ENCODE measurements around the gene DCUN1D5. TPM values are rescaled to one million over a fixed set of nuclear protein-coding genes. Genes with fewer than 3 reads are reported as not detected.

DCUN1D5 gene
- total and polyA plus RNA-seq, 2 of the 13 experiments (the other 11 are each of a cell fraction or from before 2014, with no cell fraction given), result 32.9 to 46.7 TPM

DNA sequence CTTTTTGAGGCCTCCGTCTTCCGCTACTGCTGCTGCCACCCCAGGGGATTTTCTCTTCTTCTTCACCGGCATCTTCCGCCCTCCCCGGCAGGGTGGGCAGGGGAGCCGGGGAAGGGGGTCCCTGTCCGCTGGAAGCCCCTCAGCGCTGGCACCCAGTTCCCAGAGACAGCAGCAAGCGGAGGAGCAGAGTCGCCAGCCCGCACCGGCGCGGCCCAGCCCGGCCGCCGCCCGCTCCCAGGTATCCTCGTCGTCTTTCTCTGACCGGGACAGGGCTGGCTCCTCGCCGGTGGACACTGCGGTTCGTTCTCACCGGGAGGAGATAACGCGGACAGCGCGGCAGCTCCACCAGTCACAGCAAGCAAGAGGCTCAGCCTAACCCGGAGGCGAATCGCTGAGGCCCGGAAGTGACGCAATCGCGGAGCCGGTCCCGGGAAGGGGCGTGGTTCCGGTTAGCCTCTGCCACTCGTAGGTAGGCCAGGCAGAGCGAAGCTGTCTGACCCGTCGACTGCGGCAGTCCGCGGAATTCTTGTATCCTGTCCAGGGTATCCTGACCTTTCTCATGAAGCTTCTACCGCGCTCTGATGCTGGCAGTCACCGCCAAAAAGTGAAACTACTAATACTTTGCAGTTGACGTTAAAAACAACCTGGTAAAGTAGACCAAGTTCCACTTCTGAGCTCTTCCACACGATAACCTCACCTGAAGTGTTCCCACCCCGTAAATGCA, at the start of gene DCUN1D5 (continued):
- TF ChIP-seq, protein P1, sequence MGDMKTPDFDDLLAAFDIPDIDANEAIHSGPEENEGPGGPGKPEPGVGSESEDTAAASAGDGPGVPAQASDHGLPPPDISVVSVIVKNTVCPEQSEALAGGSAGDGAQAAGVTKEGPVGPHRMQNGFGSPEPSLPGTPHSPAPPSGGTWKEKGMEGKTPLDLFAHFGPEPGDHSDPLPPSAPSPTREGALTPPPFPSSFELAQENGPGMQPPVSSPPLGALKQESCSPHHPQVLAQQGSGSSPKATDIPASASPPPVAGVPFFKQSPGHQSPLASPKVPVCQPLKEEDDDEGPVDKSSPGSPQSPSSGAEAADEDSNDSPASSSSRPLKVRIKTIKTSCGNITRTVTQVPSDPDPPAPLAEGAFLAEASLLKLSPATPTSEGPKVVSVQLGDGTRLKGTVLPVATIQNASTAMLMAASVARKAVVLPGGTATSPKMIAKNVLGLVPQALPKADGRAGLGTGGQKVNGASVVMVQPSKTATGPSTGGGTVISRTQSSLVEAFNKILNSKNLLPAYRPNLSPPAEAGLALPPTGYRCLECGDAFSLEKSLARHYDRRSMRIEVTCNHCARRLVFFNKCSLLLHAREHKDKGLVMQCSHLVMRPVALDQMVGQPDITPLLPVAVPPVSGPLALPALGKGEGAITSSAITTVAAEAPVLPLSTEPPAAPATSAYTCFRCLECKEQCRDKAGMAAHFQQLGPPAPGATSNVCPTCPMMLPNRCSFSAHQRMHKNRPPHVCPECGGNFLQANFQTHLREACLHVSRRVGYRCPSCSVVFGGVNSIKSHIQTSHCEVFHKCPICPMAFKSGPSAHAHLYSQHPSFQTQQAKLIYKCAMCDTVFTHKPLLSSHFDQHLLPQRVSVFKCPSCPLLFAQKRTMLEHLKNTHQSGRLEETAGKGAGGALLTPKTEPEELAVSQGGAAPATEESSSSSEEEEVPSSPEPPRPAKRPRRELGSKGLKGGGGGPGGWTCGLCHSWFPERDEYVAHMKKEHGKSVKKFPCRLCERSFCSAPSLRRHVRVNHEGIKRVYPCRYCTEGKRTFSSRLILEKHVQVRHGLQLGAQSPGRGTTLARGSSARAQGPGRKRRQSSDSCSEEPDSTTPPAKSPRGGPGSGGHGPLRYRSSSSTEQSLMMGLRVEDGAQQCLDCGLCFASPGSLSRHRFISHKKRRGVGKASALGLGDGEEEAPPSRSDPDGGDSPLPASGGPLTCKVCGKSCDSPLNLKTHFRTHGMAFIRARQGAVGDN (CRISPR knock-in tag; IDR thresholded peaks at IDR 0.05), result peak; percentile 95
- TF ChIP-seq HIVEP1 (CRISPR knock-in tag; IDR thresholded peaks at IDR 0.05), result 0 out of 2 replicates have a peak, but pooled peaks have one; percentile 53
- TF ChIP-seq EED (CRISPR knock-in tag; IDR thresholded peaks at IDR 0.05), result peak; percentile 76
- no peak; the same call in 1 of the 2 replicates for TF ChIP-seq RARG (CRISPR knock-in tag; IDR thresholded peaks at IDR 0.05; ENCODE audit: low read depth)
- TF ChIP-seq PCBP1 (IDR thresholded peaks at IDR 0.05; ENCODE audit: borderline replicate concordance, low read depth, low read length), result no peak
- TF ChIP-seq SNAPC2 (CRISPR knock-in tag; IDR thresholded peaks at IDR 0.05), result 0 out of 2 replicates have a peak, but pooled peaks have one; percentile 30
- TF ChIP-seq SALL1 (CRISPR knock-in tag; IDR thresholded peaks at IDR 0.05), result peak; percentile 87
- peak; percentile 61; the same call in 1 of the 2 replicates for TF ChIP-seq ZNF777 (CRISPR knock-in tag; IDR thresholded peaks at IDR 0.05)
- TF ChIP-seq ZNF883 (CRISPR knock-in tag; IDR thresholded peaks at IDR 0.05; ENCODE audit: not compliant biosample characterization), result peak; percentile 78
- peak; percentile 82 for TF ChIP-seq DMAP1 (CRISPR knock-in tag; IDR thresholded peaks at IDR 0.05)
- TF ChIP-seq ZNF136 (CRISPR knock-in tag; IDR thresholded peaks at IDR 0.05; ENCODE audit: low read depth), result 0 out of 2 replicates have a peak, but pooled peaks have one; percentile 62
- TF ChIP-seq ZNF292 (CRISPR knock-in tag; IDR thresholded peaks at IDR 0.05; ENCODE audit: borderline replicate concordance, low read depth), result peak; percentile 94
- peak; percentile 93 for TF ChIP-seq ZNF605 (CRISPR knock-in tag; IDR thresholded peaks at IDR 0.05)
- peak; percentile 68; the same call in 1 of the 2 replicates for TF ChIP-seq SAFB2 (CRISPR knock-in tag; IDR thresholded peaks at IDR 0.05; ENCODE audit: borderline replicate concordance, low read depth)
- TF ChIP-seq MEF2D (CRISPR knock-in tag; IDR thresholded peaks at IDR 0.05), result no peak
- TF ChIP-seq KMT2A (CRISPR knock-in tag; IDR thresholded peaks at IDR 0.05), result peak; percentile 96
- peak; percentile 57; the same call in 1 of the 2 replicates for TF ChIP-seq ZNF124 (CRISPR knock-in tag; IDR thresholded peaks at IDR 0.05)
- no peak; the same call in 1 of the 2 replicates for TF ChIP-seq ZNF614 (CRISPR knock-in tag; IDR thresholded peaks at IDR 0.05; ENCODE audit: borderline replicate concordance)
- TF ChIP-seq ZNF441 (CRISPR knock-in tag; IDR thresholded peaks at IDR 0.05; ENCODE audit: borderline replicate concordance), result peak; percentile 46
- 0 out of 2 replicates have a peak, but pooled peaks have one; percentile 11 for TF ChIP-seq MIER2 (CRISPR knock-in tag; IDR thresholded peaks at IDR 0.05)
- TF ChIP-seq HNRNPK (IDR thresholded peaks at IDR 0.05; ENCODE audit: low read depth, low read length, poor library complexity, severe bottlenecking), result peak; percentile 53
- 0 out of 2 replicates have a peak, but pooled peaks have one; percentile 30 for TF ChIP-seq GATA4 (IDR thresholded peaks at IDR 0.05; ENCODE audit: borderline replicate concordance, low read depth)
- peak; percentile 45 for TF ChIP-seq RXRA (CRISPR knock-in tag; IDR thresholded peaks at IDR 0.05)
- TF ChIP-seq MAZ (IDR thresholded peaks at IDR 0.05; ENCODE audit: borderline replicate concordance, low read depth, low read length), result no peak
- peak; percentile 76 for TF ChIP-seq MAZ (CRISPR knock-in tag; IDR thresholded peaks at IDR 0.05; ENCODE audit: low read depth)
